ENCODE results near the gene AIMP2.
"Not testable (repeated sequence)": the region's sequence is repeated elsewhere in the genome, so short reads cannot be mapped to it uniquely, and the experiment has no call there.

The AIMP2 gene

DNA sequence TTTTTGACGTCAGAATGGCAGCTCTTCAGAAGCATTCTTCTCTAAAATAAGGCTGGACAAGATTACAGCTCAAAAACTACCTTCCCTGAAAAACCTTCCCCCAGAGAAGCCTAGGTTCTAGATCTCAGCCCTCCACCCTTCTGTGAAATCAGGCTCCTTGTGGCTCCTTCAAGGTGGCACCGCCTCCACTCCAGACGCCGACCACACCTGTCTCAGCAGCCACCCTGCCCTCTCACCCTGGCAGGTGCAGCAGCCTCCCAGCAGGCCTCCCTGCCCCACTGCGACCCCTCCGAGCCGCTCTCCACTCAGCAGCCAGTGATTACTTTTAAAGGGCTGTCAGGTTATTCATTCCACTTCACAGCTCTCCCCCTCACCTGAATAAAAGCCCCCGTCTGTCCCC lies 35.5 kb upstream of the AIMP2 start:
- not testable (repeated sequence) for H2BK5ac ChIP-seq (ENCODE audit: low read depth, low read length, poor library complexity, severe bottlenecking); H3K4ac ChIP-seq (ENCODE audit: low read depth in 1 of 2, low read length in 2 of 2); H3K79me1 ChIP-seq (replicated peaks; ENCODE audit: low read length, poor library complexity, severe bottlenecking); H4K8ac ChIP-seq (ENCODE audit: low read length); H2BK15ac ChIP-seq (ENCODE audit: low read depth, poor library complexity, severe bottlenecking); H3K18ac ChIP-seq (ENCODE audit: low read depth in 1 of 2, low read length in 2 of 2); H4K91ac ChIP-seq (ENCODE audit: low read length); H3K27ac ChIP-seq (ENCODE audit: low read length, poor library complexity, severe bottlenecking); H2AFZ ChIP-seq (ENCODE audit: low read depth, low read length); H3K23ac ChIP-seq (ENCODE audit: low read length in 2 of 2); H2BK12ac ChIP-seq (ENCODE audit: low read length in 2 of 2); H2BK120ac ChIP-seq (ENCODE audit: low read depth, low read length); H3K4me2 ChIP-seq (ENCODE audit: low read length, poor library complexity, severe bottlenecking); H3K36me3 ChIP-seq (ENCODE audit: control insufficient read depth in 1 of 2, insufficient read depth in 2 of 2, low read depth in 1 of 2, low read length in 2 of 2); DNase-seq; H3K27me3 ChIP-seq (ENCODE audit: control insufficient read depth in 1 of 2, insufficient read depth in 1 of 2, low read length in 2 of 2); H3K4me1 ChIP-seq (ENCODE audit: control insufficient read depth, insufficient read depth, low read depth, low read length); H3K14ac ChIP-seq (ENCODE audit: low read length in 2 of 2); H2AK5ac ChIP-seq (ENCODE audit: low read length, severe bottlenecking); H3K9ac ChIP-seq (ENCODE audit: low read length); H3K9me3 ChIP-seq (ENCODE audit: control insufficient read depth, low read length); H3K4me3 ChIP-seq (ENCODE audit: insufficient read depth in 1 of 2, low read depth in 1 of 2, low read length in 2 of 2)
- WGBS = no CpG with 5 or more reads among the region's 8 CpGs

DNA sequence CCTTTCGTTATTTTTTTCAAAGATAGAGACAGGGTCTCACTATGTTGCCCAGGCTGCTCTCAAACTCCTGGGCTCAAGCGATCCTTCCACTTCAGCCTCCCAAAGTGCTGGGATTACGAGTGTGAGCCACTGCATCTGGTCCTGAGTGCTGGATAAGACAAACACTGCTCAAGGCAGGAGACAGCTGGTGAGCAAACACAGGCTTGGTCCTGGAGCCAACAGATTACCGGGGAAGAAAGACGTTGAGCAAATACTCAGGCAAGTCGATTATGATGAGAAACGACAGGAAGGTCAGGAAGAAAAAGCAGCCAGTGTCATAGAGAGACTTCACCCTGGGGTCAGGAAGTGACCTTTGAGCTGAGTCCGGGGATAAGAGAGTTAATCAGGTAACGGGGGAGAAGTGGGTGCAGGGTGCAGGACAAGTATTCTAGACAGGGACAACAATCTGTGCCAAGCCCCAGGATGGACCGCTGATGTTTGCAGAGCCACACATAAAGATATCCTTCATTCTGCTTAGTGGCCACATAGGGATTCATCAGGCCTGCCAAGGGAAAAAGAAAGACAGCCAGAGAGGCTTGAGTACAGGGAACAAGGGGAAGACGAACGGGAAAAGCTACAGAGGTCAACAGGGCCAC lies 29.3 kb upstream of the AIMP2 start:
- H3K36me3 ChIP-seq (ENCODE audit: control insufficient read depth in 1 of 2, insufficient read depth in 2 of 2, low read depth in 1 of 2, low read length in 2 of 2); H3K4ac ChIP-seq (ENCODE audit: low read depth in 1 of 2, low read length in 2 of 2); H2BK120ac ChIP-seq (ENCODE audit: low read depth, low read length); H3K4me1 ChIP-seq (ENCODE audit: control insufficient read depth, insufficient read depth, low read depth, low read length); H2AFZ ChIP-seq (ENCODE audit: low read depth, low read length); H2BK12ac ChIP-seq (ENCODE audit: low read length in 2 of 2); H3K79me1 ChIP-seq (replicated peaks; ENCODE audit: low read length, poor library complexity, severe bottlenecking); H3K4me3 ChIP-seq (ENCODE audit: insufficient read depth in 1 of 2, low read depth in 1 of 2, low read length in 2 of 2); H2BK15ac ChIP-seq (ENCODE audit: low read depth, poor library complexity, severe bottlenecking); H4K8ac ChIP-seq (ENCODE audit: low read length); H3K18ac ChIP-seq (ENCODE audit: low read depth in 1 of 2, low read length in 2 of 2); H2BK5ac ChIP-seq (ENCODE audit: low read depth, low read length, poor library complexity, severe bottlenecking); H3K27ac ChIP-seq (ENCODE audit: low read length, poor library complexity, severe bottlenecking); H2AK5ac ChIP-seq (ENCODE audit: low read length, severe bottlenecking); DNase-seq; H4K91ac ChIP-seq (ENCODE audit: low read length); H3K27me3 ChIP-seq (ENCODE audit: control insufficient read depth in 1 of 2, insufficient read depth in 1 of 2, low read length in 2 of 2); H3K9me3 ChIP-seq (ENCODE audit: control insufficient read depth, low read length); H3K9ac ChIP-seq (ENCODE audit: low read length); H3K4me2 ChIP-seq (ENCODE audit: low read length, poor library complexity, severe bottlenecking); H3K14ac ChIP-seq (ENCODE audit: low read length in 2 of 2); H3K23ac ChIP-seq (ENCODE audit: low read length in 2 of 2): not testable (repeated sequence)
- no CpG with 5 or more reads among the region's 12 CpGs for WGBS

DNA sequence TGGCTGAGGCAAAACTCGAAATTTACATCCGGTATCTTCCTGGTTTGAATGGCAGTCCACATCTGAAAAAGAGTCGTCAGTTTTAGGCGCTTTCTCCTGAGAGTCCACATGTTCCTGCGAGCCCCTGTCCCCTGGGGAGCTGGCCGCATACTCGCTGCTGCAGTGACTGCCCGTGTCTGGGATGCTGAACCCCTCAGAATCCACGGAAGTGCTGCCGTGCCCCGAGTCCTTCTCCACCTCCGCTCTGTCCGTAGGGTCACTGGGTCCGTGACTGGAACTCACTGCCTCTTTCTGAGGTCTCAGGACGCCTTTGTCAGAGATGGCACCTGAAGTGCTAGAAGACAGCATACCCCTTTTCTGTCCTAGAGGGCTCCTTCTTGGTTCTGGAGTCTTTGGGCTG lies 22.0 kb upstream of the AIMP2 start:
- not testable (repeated sequence) for H3K18ac ChIP-seq (ENCODE audit: low read depth in 1 of 2, low read length in 2 of 2); H2AFZ ChIP-seq (ENCODE audit: low read depth, low read length); H4K91ac ChIP-seq (ENCODE audit: low read length); H2BK15ac ChIP-seq (ENCODE audit: low read depth, poor library complexity, severe bottlenecking); H2BK120ac ChIP-seq (ENCODE audit: low read depth, low read length); H3K4me3 ChIP-seq (ENCODE audit: insufficient read depth in 1 of 2, low read depth in 1 of 2, low read length in 2 of 2); H3K23ac ChIP-seq (ENCODE audit: low read length in 2 of 2); H3K9me3 ChIP-seq (ENCODE audit: control insufficient read depth, low read length); H3K14ac ChIP-seq (ENCODE audit: low read length in 2 of 2); H3K4me2 ChIP-seq (ENCODE audit: low read length, poor library complexity, severe bottlenecking); H2BK5ac ChIP-seq (ENCODE audit: low read depth, low read length, poor library complexity, severe bottlenecking); H2AK5ac ChIP-seq (ENCODE audit: low read length, severe bottlenecking); H2BK12ac ChIP-seq (ENCODE audit: low read length in 2 of 2); H3K9ac ChIP-seq (ENCODE audit: low read length); DNase-seq; H3K4me1 ChIP-seq (ENCODE audit: control insufficient read depth, insufficient read depth, low read depth, low read length); H4K8ac ChIP-seq (ENCODE audit: low read length); H3K4ac ChIP-seq (ENCODE audit: low read depth in 1 of 2, low read length in 2 of 2); H3K79me1 ChIP-seq (replicated peaks; ENCODE audit: low read length, poor library complexity, severe bottlenecking); H3K27ac ChIP-seq (ENCODE audit: low read length, poor library complexity, severe bottlenecking); H3K27me3 ChIP-seq (ENCODE audit: control insufficient read depth in 1 of 2, insufficient read depth in 1 of 2, low read length in 2 of 2)
- WGBS = 93% methylated on average over 15 of the region's 15 CpGs
- H3K36me3 ChIP-seq (ENCODE audit: control insufficient read depth in 1 of 2, insufficient read depth in 2 of 2, low read depth in 1 of 2, low read length in 2 of 2) = peaks cover 14 to 36% of the 10 kb centered on the region in 2 experiments

GRCh38 chr7:5997210-5997808 lies 11.8 kb upstream of the AIMP2 start:
- no peak overlapping the region for H2AK5ac ChIP-seq (ENCODE audit: low read length, severe bottlenecking)
- no peaks in the 10 kb centered on the region for H3K9me3 ChIP-seq (ENCODE audit: control insufficient read depth, low read length)
- no peak overlapping the region for H3K9ac ChIP-seq (ENCODE audit: low read length)
- H3K4me1 ChIP-seq (ENCODE audit: control insufficient read depth, insufficient read depth, low read depth, low read length) = no peaks in the 10 kb centered on the region
- no peak overlapping the region for H2AFZ ChIP-seq (ENCODE audit: low read depth, low read length)
- no peak overlapping the region for H3K23ac ChIP-seq (ENCODE audit: low read length in 2 of 2)
- H4K8ac ChIP-seq (ENCODE audit: low read length) = no peak overlapping the region
- no peak overlapping the region for H2BK12ac ChIP-seq (ENCODE audit: low read length in 2 of 2)
- H3K18ac ChIP-seq (ENCODE audit: low read depth in 1 of 2, low read length in 2 of 2) = no peak overlapping the region
- H2BK15ac ChIP-seq (ENCODE audit: low read depth, poor library complexity, severe bottlenecking) = no peak overlapping the region
- H3K4me3 ChIP-seq (ENCODE audit: insufficient read depth in 1 of 2, low read depth in 1 of 2, low read length in 2 of 2) = no peak overlapping the region
- DNase-seq = peak; percentile 68
- no peak overlapping the region for H3K4ac ChIP-seq (ENCODE audit: low read depth in 1 of 2, low read length in 2 of 2)
- H3K79me1 ChIP-seq (replicated peaks; ENCODE audit: low read length, poor library complexity, severe bottlenecking) = no peaks in the 10 kb centered on the region
- 73% methylated on average over 8 of the region's 10 CpGs for WGBS
- no peak overlapping the region for H4K91ac ChIP-seq (ENCODE audit: low read length)
- no peak overlapping the region for H3K27ac ChIP-seq (ENCODE audit: low read length, poor library complexity, severe bottlenecking)
- H3K4me2 ChIP-seq (ENCODE audit: low read length, poor library complexity, severe bottlenecking) = no peak overlapping the region
- H3K27me3 ChIP-seq (ENCODE audit: control insufficient read depth in 1 of 2, insufficient read depth in 1 of 2, low read length in 2 of 2) = no peaks in the 10 kb centered on the region
- no peak overlapping the region for H2BK120ac ChIP-seq (ENCODE audit: low read depth, low read length)
- H2BK5ac ChIP-seq (ENCODE audit: low read depth, low read length, poor library complexity, severe bottlenecking) = no peak overlapping the region
- peaks cover 26 to 61% of the 10 kb centered on the region in 2 experiments for H3K36me3 ChIP-seq (ENCODE audit: control insufficient read depth in 1 of 2, insufficient read depth in 2 of 2, low read depth in 1 of 2, low read length in 2 of 2)
- no peak overlapping the region for H3K14ac ChIP-seq (ENCODE audit: low read length in 2 of 2)

All from mesenchymal stem cell (in vitro differentiated cells and primary cell).